DND-41 (cell line): ENCODE measurements around the gene TOP2B.

ENCODE experiments used
- EZH2 ChIP-seq: IDR thresholded peaks from 3 replicates; pipeline ENCODE4 v1.6.1; 2012; ENCODE audit warnings: borderline replicate concordance, low read depth, mild to moderate bottlenecking, moderate library complexity, low read length, inconsistent platforms; ENCODE audit not compliant: severe bottlenecking
- TF ChIP-seq, protein P1 (sequence below): IDR thresholded peaks from 2 replicates; pipeline ENCODE4 v1.5.1; 2012; ENCODE audit warnings: borderline replicate concordance, low read length, moderate library complexity, mild to moderate bottlenecking; ENCODE audit not compliant: poor library complexity, severe bottlenecking; ENCODE audit errors: extremely low read depth

DNA sequence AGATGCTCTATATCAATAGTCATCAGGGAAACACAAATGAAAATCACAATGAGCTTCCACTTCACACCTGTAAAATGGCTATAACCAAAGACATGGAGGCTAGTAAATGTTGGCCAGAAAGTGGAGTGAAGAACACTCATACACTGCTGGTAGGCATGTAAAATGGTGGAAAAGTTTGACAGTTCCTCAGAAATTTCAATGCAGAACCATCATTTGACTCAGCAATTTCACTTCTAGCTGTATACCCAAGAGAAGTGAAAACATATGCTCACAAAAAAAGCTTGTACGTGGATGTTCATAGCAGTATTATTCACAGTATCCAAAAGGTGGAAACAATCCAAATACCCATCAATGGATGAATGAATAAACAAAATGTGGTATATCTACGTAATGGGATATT is 19.2 kb upstream of the TOP2B start:
- no peak for TF ChIP-seq EZH2
- TF ChIP-seq, protein P1, sequence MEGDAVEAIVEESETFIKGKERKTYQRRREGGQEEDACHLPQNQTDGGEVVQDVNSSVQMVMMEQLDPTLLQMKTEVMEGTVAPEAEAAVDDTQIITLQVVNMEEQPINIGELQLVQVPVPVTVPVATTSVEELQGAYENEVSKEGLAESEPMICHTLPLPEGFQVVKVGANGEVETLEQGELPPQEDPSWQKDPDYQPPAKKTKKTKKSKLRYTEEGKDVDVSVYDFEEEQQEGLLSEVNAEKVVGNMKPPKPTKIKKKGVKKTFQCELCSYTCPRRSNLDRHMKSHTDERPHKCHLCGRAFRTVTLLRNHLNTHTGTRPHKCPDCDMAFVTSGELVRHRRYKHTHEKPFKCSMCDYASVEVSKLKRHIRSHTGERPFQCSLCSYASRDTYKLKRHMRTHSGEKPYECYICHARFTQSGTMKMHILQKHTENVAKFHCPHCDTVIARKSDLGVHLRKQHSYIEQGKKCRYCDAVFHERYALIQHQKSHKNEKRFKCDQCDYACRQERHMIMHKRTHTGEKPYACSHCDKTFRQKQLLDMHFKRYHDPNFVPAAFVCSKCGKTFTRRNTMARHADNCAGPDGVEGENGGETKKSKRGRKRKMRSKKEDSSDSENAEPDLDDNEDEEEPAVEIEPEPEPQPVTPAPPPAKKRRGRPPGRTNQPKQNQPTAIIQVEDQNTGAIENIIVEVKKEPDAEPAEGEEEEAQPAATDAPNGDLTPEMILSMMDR, result no peak
